K562 (cell line): ENCODE data around the gene IQCC. TPM values are rescaled to one million over a fixed set of nuclear protein-coding genes. Genes with fewer than 3 reads are reported as not detected.

Experiments used
- ATAC-seq: fragments of 200-7000 bp; cut with Tn5 transposase; 3 replicates; pipeline ENCODE4 v1.9.1; 2020; ENCODE audit warnings: moderate library complexity
- BruUV-seq: library from RNA; stranded (reverse); fragments of 400-500 nt; replicated peaks from 2 replicates; lab custom pipeline; 2021; lab: Mats Ljungman, UMichigan
- CTCF ChIA-PET: fragments of 300-600 bp; formaldehyde crosslinking; extraction: SDS; loops from one replicate; lab custom pipeline; 2021; ENCODE audit warnings: low intra/inter-chr PET ratio; lab: Yijun Ruan, JAX
- POLR2A ChIA-PET: fragments of 300-600, 350-650 bp; sonication (Branson Sonifier 250); formaldehyde crosslinking; extraction: SDS; loops from one replicate; lab custom pipeline; 2021; ENCODE audit warnings: antibody characterized with exemption, inconsistent platforms; lab: Yijun Ruan, JAX
- DNase-seq, 4 experiments: peaks; one replicate each; pipeline versions ENCODE4 v3.0.0 to v3.0.0-alpha.2; 2011 to 2018; ENCODE audit warnings: low spot score in 3 of 4, mixed read lengths in 3 of 4; ENCODE audit errors: extremely low read depth in 1 of 4
- FAIRE-seq: peaks from 2 replicates; lab custom pipeline; 2011; peaks lifted over from hg19 to GRCh38; lab: Jason Lieb, UNC
- H2AFZ ChIP-seq: 2 replicates; pipeline ENCODE4 v1.6.0; 2011; ENCODE audit warnings: low read depth, low read length, control low read depth, inconsistent platforms
- H3K27ac ChIP-seq: fragments of 200-600 bp; 3 replicates; pipeline ENCODE4 v1.8.0; 2011; ENCODE audit warnings: low read depth, mild to moderate bottlenecking, control low read depth, inconsistent platforms, low read length, moderate library complexity, mixed read lengths; ENCODE audit errors: extremely low read depth
- H3K27me3 ChIP-seq, 2 experiments: fragments of 300-600 bp in 1 of 2; 2 replicates in 1 of 2; 3 replicates in 1 of 2; pipeline versions ENCODE4 v1.6.0 to v1.8.0; 2011; ENCODE audit warnings: inconsistent platforms in 2 of 2, low read length in 2 of 2, mild to moderate bottlenecking in 1 of 2, mixed read lengths in 1 of 2, moderate library complexity in 1 of 2; ENCODE audit not compliant: control insufficient read depth in 2 of 2, insufficient read depth in 2 of 2
- H3K36me3 ChIP-seq: fragments of 300-600 bp; 3 replicates; pipeline ENCODE4 v1.8.0; 2011; ENCODE audit warnings: mild to moderate bottlenecking, low read length, inconsistent platforms; ENCODE audit not compliant: control insufficient read depth, insufficient read depth
- H3K4me1 ChIP-seq, 2 experiments: fragments of 200-600 bp in 1 of 2; replicated peaks in 1 of 2; 2 replicates in 1 of 2; 3 replicates in 1 of 2; pipeline versions ENCODE4 v1.5.1 to v1.8.0; 2011; ENCODE audit warnings: inconsistent platforms in 2 of 2, low read length in 2 of 2, mild to moderate bottlenecking in 1 of 2, mixed read lengths in 1 of 2, moderate library complexity in 1 of 2; ENCODE audit not compliant: control insufficient read depth in 2 of 2, insufficient read depth in 2 of 2
- H3K4me2 ChIP-seq: 2 replicates; pipeline ENCODE4 v1.6.1; 2011; ENCODE audit warnings: low read length, control low read depth, inconsistent platforms, mixed read lengths; ENCODE audit not compliant: insufficient read depth
- H3K4me3 ChIP-seq: fragments of 200-600 bp; sonication (generic), shearing (Covaris generic); 2 replicates; pipeline ENCODE4 v1.5.1; 2016; ENCODE audit warnings: control low read depth, inconsistent platforms
- H3K79me2 ChIP-seq: fragments of 200-600 bp; 3 replicates; pipeline ENCODE4 v1.8.0; 2011; ENCODE audit warnings: low read length, inconsistent platforms; ENCODE audit not compliant: control insufficient read depth, insufficient read depth
- H3K9ac ChIP-seq, 2 experiments: 2 replicates each; pipeline versions ENCODE4 v1.6.0 to v1.6.1; 2011; ENCODE audit warnings: low read depth in 2 of 2, low read length in 2 of 2, control low read depth in 1 of 2, inconsistent platforms in 1 of 2, mild to moderate bottlenecking in 1 of 2, mixed read lengths in 1 of 2; ENCODE audit not compliant: insufficient read depth in 1 of 2
- H3K9me1 ChIP-seq: one replicate; pipeline ENCODE4 v1.6.0; 2011; ENCODE audit warnings: inconsistent platforms, mild to moderate bottlenecking, low read length, moderate library complexity; ENCODE audit not compliant: control insufficient read depth, insufficient read depth
- H3K9me3 ChIP-seq: replicated peaks from 2 replicates; pipeline ENCODE4 v1.5.1; 2011; ENCODE audit warnings: low read depth, low read length, inconsistent platforms; ENCODE audit not compliant: control insufficient read depth, insufficient read depth
- H4K20me1 ChIP-seq: replicated peaks from 2 replicates; pipeline ENCODE4 v1.6.1; 2011; ENCODE audit warnings: low read length, inconsistent platforms, mixed read lengths; ENCODE audit not compliant: control insufficient read depth, insufficient read depth
- KDM1A ChIP-seq, 2 experiments: fragments of 450-650 bp; IDR thresholded peaks; 2 replicates each; pipeline ENCODE4 v1.6.1; 2016; ENCODE audit warnings: mild to moderate bottlenecking in 2 of 2
- NFIC ChIP-seq: fragments of 450-650 bp; IDR thresholded peaks from 2 replicates; pipeline ENCODE4 v1.6.1; 2017; ENCODE audit warnings: mild to moderate bottlenecking, inconsistent platforms
- SNIP1 ChIP-seq: fragments of 450-650 bp; IDR thresholded peaks from 2 replicates; pipeline ENCODE4 v1.7.1; 2017; ENCODE audit warnings: low read depth, mild to moderate bottlenecking
- ZFX ChIP-seq: sonication (generic); formaldehyde crosslinking; IDR thresholded peaks from 2 replicates; pipeline ENCODE4 v1.8.0; 2022; ENCODE audit warnings: mild to moderate bottlenecking, missing genetic modification reagents, moderate library complexity
- ZNF384 ChIP-seq: IDR thresholded peaks from 2 replicates; pipeline ENCODE4 v1.6.1; 2012; ENCODE audit warnings: low read depth, low read length, improper control_type of control experiment
- whole genome bisulfite sequencing: fragments of 100-300 bp; shearing (Covaris generic); methylation state at CpG from one replicate; pipeline ENCODE4 v1.1.6; 2016; ENCODE audit warnings: low coverage, mixed read lengths; ENCODE audit not compliant: insufficient coverage; ENCODE audit errors: missing lambda C conversion rate; 5-methylcytosine and 5-hydroxymethylcytosine counted together
- in situ Hi-C: fragments of 300-500 bp; cut with MboI; formaldehyde crosslinking; loops from 4 replicates; pipeline ENCODE4 v1.15.0; 2018; ENCODE audit warnings: inconsistent platforms, mixed read lengths
- intact Hi-C: fragments of 100-400 bp; cut with micrococcal nuclease; formaldehyde crosslinking; loops from 2 replicates; pipeline ENCODE4 v1.14.2; 2022
- polyA plus RNA-seq, 8 experiments: library from polyadenylated mRNA; depleted of rRNA in 4 of 8; stranded (reverse) in 5 of 8; unstranded in 3 of 8; fragments of >200 nt; fragmentation: Nextera tagmentation in 2 of 8; fragmentation: Illumina TruSeq in 1 of 8; extraction: Ambion mirVana in 2 of 8; extraction: Trizol in 1 of 8; gene quantifications; 2 replicates each; pipeline versions ENCODE4 v1.2.1 to v1.2.3, GENCODE V29; 2011 to 2014; ENCODE audit warnings: inconsistent platforms in 1 of 8, missing spikeins in 1 of 8
- total RNA-seq, 7 experiments: library from RNA; depleted of rRNA in 6 of 7; stranded (reverse); fragments of >200 nt in 6 of 7; fragmentation: Illumina TruSeq in 2 of 7; extraction: Trizol in 2 of 7; gene quantifications; 2 replicates each; pipeline versions ENCODE4 v1.2.1 to v1.2.3, GENCODE V29; 2011 to 2021; ENCODE audit warnings: low replicate concordance in 1 of 7
- TF ChIP-seq, protein P1 (sequence below): fragments of 250-450 bp; sonication (Bioruptor Pico); IDR thresholded peaks from 2 replicates; pipeline ENCODE4 v1.5.0; 2021

IQCC gene
- total and polyA plus RNA-seq, 9 of the 15 experiments (the other 6 are each of a cell fraction or from before 2014, with no cell fraction given), result 8.1 to 16.5 (median 10.7) TPM

DNA sequence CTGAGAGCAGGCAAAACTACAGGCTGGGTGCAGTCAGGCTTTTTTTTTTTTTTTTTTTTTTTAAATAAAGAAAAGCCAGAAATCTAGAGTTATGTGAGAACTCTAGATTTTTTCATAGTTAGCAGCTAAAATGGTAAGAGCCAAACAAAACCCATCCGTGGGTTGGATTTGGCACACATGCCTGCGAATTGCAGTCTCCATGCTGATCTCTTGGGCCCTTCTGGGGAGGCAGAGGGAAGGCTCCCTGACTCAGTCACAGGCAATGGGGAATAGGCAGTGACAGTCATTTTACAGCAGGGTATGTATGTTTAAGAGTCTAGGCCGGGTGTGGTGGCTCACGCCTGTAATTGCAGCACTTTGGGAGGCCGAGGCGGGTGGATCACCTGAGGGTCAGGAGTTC is 23.4 kb upstream of the IQCC start:
- no peaks in the 10 kb centered on the region for H3K9me3 ChIP-seq
- BruUV-seq, result no TSS peak
- peak overlapping the region; percentile 89; the same call in 1 of the 3 replicates for H3K27ac ChIP-seq
- DNase-seq, result no peak
- peaks cover 69% of the 10 kb centered on the region for H3K79me2 ChIP-seq
- H4K20me1 ChIP-seq, result no peaks in the 10 kb centered on the region; the same call in 1 of the 2 replicates
- H3K36me3 ChIP-seq, result peaks cover 59% of the 10 kb centered on the region
- no peak for FAIRE-seq
- no peaks in the 10 kb centered on the region for H3K27me3 ChIP-seq
- peaks cover 4% of the 10 kb centered on the region for H3K9me1 ChIP-seq
- ChIA-PET CTCF (no interaction called here), POLR2A (interaction anchor here (0.6 to 11.6 kb wide), 10 partner anchors 8 to 92 kb away, joined by 3 to 201 read pairs (median 3); partner anchors contain the start of gene CCDC28B)
- H2AFZ ChIP-seq, result no peak overlapping the region
- 89% methylated on average over 6 of the region's 6 CpGs for WGBS
- H3K4me3 ChIP-seq, result peak overlapping the region; percentile 77; the same call in 1 of the 2 replicates
- intact Hi-C loops, result loop anchor here (5.0 to 10.0 kb wide), 2 partner anchors 55 to 167 kb away; partner anchors contain the start of gene KHDRBS1
- peaks cover 28 to 30% of the 10 kb centered on the region in 2 experiments for H3K4me1 ChIP-seq
- TF ChIP-seq KDM1A (IDR thresholded peaks at IDR 0.05) (no peak), SNIP1 (no peak), ZFX (0 out of 2 replicates have a peak, but pooled peaks have one; percentile 28), ZNF384 (peak; percentile 4; the same call in 1 of the 2 replicates)
- in situ Hi-C loops, result no loop called here
- no peak for ATAC-seq
- H3K4me2 ChIP-seq, result peak overlapping the region; percentile 92
- peak overlapping the region; percentile 83 to 97; a peak in 1 of 4 replicates for H3K9ac ChIP-seq

DNA sequence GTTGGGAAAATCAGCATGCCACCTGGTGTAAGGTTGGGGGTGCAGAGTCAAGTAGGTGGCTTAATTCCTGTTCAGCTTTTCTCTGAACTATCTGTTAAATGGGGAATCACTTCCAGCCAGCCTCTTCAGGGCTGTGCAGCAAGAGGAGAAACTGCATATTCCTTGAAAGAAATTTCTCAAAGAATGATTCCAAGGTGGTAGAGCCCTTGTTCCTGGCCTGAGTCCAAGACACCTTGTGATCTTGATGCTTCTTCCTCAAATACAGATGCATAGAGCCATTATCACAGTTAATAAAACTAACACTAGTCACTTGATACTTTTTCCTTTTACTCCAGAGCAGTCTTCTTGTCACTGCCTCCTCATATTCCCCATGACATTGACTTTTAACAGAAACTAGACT is 20.8 kb upstream of the IQCC start:
- Histone ChIP-seq H3K79me2 (peaks cover 68% of the 10 kb centered on the region), H3K9me3 (no peaks in the 10 kb centered on the region), H3K4me2 (no peak overlapping the region), H3K36me3 (peaks cover 85% of the 10 kb centered on the region), H3K4me1 (peaks cover 16 to 23% of the 10 kb centered on the region in 2 experiments), H3K27me3 (no peaks in the 10 kb centered on the region), H3K4me3 (no peak overlapping the region), H3K9me1 (peaks cover 4% of the 10 kb centered on the region), H3K9ac (peak overlapping the region in 1 of 2 experiments; percentile 31; a peak in 1 of 4 replicates), H2AFZ (no peak overlapping the region), H3K27ac (no peak overlapping the region; the same call in 2 of the 3 replicates)
- POLR2A ChIA-PET, result interaction anchor here (0.6 to 11.6 kb wide), 6 partner anchors 12 to 111 kb away, joined by 3 to 201 read pairs (median 3); partner anchors contain the start of genes CCDC28B, IQCC, KPNA6 and TMEM39B
- ATAC-seq (no peak), FAIRE-seq (no peak), DNase-seq (no peak)
- BruUV-seq, result no TSS peak
- CTCF ChIA-PET, result no interaction called here
- in situ Hi-C loops, result no loop called here
- TF ChIP-seq, protein P1, sequence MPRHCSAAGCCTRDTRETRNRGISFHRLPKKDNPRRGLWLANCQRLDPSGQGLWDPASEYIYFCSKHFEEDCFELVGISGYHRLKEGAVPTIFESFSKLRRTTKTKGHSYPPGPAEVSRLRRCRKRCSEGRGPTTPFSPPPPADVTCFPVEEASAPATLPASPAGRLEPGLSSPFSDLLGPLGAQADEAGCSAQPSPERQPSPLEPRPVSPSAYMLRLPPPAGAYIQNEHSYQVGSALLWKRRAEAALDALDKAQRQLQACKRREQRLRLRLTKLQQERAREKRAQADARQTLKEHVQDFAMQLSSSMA (CRISPR knock-in tag), result no peak
- TF ChIP-seq NFIC, result peak; percentile 55; the same call in 1 of the 2 replicates
- TF ChIP-seq, all 486 proteins: peak for 1
- intact Hi-C loops, result loop anchor here (5.0 to 10.0 kb wide), 2 partner anchors 57 to 170 kb away; partner anchors contain the start of gene KHDRBS1
- H4K20me1 ChIP-seq, result no peaks in the 10 kb centered on the region; the same call in 1 of the 2 replicates
